SK-N-SH treated with all-trans-retinoic acid at 6 μM for 48 hours (cell line): Measurements from ENCODE around the gene PCDHB1.

Experiments
- ARNTL ChIP-seq: fragments of 450-650 bp; formaldehyde crosslinking; IDR thresholded peaks from 2 replicates; pipeline ENCODE4 v1.5.0; 2020; ENCODE audit warnings: low read depth, mild to moderate bottlenecking, moderate library complexity, borderline replicate concordance
- CREB5 ChIP-seq: fragments of 250-450 bp; sonication (Bioruptor Pico); IDR thresholded peaks from 2 replicates; pipeline ENCODE4 v1.5.1; 2020; ENCODE audit warnings: low read depth, mild to moderate bottlenecking, moderate library complexity
- RARB ChIP-seq: fragments of 250-450 bp; sonication (Bioruptor Pico); IDR thresholded peaks from 2 replicates; pipeline ENCODE4 v1.8.0; 2021; ENCODE audit warnings: mild to moderate bottlenecking, moderate library complexity
- ZFP30 ChIP-seq: fragments of 450-650 bp; formaldehyde crosslinking; IDR thresholded peaks from 2 replicates; pipeline ENCODE4 v1.5.0; 2022; ENCODE audit warnings: mild to moderate bottlenecking, moderate library complexity
- TF ChIP-seq, protein P1 (sequence below): fragments of 250-450 bp; sonication (Bioruptor Pico); IDR thresholded peaks from 2 replicates; pipeline ENCODE4 v1.8.0; 2020; ENCODE audit warnings: mild to moderate bottlenecking, moderate library complexity, borderline replicate concordance

DNA sequence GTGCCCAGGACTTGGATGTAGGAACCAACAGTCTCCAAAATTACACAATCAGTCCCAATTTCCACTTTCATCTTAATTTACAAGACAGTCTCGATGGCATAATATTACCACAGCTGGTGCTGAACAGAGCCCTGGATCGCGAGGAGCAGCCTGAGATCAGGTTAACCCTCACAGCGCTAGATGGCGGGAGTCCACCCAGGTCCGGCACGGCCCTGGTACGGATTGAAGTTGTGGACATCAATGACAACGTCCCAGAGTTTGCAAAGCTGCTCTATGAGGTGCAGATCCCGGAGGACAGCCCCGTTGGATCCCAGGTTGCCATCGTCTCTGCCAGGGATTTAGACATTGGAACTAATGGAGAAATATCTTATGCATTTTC, 44.1 kb downstream of the PCDHB1 start:
- TF ChIP-seq, protein P1, sequence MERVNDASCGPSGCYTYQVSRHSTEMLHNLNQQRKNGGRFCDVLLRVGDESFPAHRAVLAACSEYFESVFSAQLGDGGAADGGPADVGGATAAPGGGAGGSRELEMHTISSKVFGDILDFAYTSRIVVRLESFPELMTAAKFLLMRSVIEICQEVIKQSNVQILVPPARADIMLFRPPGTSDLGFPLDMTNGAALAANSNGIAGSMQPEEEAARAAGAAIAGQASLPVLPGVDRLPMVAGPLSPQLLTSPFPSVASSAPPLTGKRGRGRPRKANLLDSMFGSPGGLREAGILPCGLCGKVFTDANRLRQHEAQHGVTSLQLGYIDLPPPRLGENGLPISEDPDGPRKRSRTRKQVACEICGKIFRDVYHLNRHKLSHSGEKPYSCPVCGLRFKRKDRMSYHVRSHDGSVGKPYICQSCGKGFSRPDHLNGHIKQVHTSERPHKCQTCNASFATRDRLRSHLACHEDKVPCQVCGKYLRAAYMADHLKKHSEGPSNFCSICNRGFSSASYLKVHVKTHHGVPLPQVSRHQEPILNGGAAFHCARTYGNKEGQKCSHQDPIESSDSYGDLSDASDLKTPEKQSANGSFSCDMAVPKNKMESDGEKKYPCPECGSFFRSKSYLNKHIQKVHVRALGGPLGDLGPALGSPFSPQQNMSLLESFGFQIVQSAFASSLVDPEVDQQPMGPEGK (CRISPR knock-in tag) = no peak
- TF ChIP-seq RARB (CRISPR knock-in tag) (no peak), CREB5 (CRISPR knock-in tag) (no peak), ARNTL (CRISPR knock-in tag) (no peak), ZFP30 (no peak)
